ENCODE measurements around the gene PGBD1. TPM values are rescaled to one million over a fixed set of nuclear protein-coding genes. Genes with fewer than 3 reads are reported as not detected.

PGBD1 gene
- total and polyA plus RNA-seq, 10 donors: 1.6 to 7.8 (median 3.4) TPM

GRCh38 chr6:28351493-28351925, 70.1 kb downstream of the PGBD1 start:
- peak overlapping the region in 1 of 8 donors; percentile 84 for H3K4me3 ChIP-seq
- TF ChIP-seq POLR2A (IDR thresholded peaks at IDR 0.05): no peak
- TF ChIP-seq, protein P1, sequence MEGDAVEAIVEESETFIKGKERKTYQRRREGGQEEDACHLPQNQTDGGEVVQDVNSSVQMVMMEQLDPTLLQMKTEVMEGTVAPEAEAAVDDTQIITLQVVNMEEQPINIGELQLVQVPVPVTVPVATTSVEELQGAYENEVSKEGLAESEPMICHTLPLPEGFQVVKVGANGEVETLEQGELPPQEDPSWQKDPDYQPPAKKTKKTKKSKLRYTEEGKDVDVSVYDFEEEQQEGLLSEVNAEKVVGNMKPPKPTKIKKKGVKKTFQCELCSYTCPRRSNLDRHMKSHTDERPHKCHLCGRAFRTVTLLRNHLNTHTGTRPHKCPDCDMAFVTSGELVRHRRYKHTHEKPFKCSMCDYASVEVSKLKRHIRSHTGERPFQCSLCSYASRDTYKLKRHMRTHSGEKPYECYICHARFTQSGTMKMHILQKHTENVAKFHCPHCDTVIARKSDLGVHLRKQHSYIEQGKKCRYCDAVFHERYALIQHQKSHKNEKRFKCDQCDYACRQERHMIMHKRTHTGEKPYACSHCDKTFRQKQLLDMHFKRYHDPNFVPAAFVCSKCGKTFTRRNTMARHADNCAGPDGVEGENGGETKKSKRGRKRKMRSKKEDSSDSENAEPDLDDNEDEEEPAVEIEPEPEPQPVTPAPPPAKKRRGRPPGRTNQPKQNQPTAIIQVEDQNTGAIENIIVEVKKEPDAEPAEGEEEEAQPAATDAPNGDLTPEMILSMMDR (IDR thresholded peaks at IDR 0.05 in 8 of 11, conservative IDR thresholded peaks at IDR 0.05 in 3 of 11): no peak
- no peak for TF ChIP-seq POLR2AphosphoS5 (IDR thresholded peaks at IDR 0.05)
- H3K9me3 ChIP-seq: no peaks in the 10 kb centered on the region
- WGBS, 5 donors: 70 to 85% (median 75%) methylated on average over 2 of the region's 2 CpGs
- peaks cover 0 to 1% (median 0%) of the 10 kb centered on the region in 7 donors for H3K27me3 ChIP-seq (replicated peaks in 1 of 7)
- no peaks in the 10 kb centered on the region for H3K36me3 ChIP-seq
- peaks cover 22 to 57% (median 36%) of the 10 kb centered on the region in 6 donors for H3K4me1 ChIP-seq
- intact Hi-C loops (cut with DNase I; ENCODE audit: low total_unique reads): loop anchor here (10.0 kb wide), 1 partner anchor 217 kb away; no protein-coding TSS in a partner anchor
- DNase-seq: no peak
- H3K27ac ChIP-seq: no peak overlapping the region

Small RNA genes lying within 50 kb of the gene (small RNA-seq; reads per million reads assigned to genes)
- gene AL021997.1 (0 reads per million in 4 donors), gene AL021997.2 (0 to 0.21 (median 0) reads per million in 4 donors)

Other genes with a start within 250 kb of the PGBD1 start
- gene ZNF165, start 201.0 kb upstream of the PGBD1 start, total RNA-seq: 1 to 10 TPM in 4 of 7 donors, under 1 TPM in 3; 0.60 to 2.0 (median 1.0) TPM
- 1 to 10 TPM in 2 of 3 donors, under 1 TPM in 1; 0.77 to 1.9 (median 1.3) TPM for gene ZNF165, start 201.0 kb upstream of the PGBD1 start, polyA plus RNA-seq
- 10 to 100 TPM in 2 of 7 donors, 1 to 10 TPM in 5; 6.2 to 11.7 (median 8.4) TPM for gene ZSCAN16, start 157.0 kb upstream of the PGBD1 start, total RNA-seq
- 10 to 100 TPM in 1 of 3 donors, 1 to 10 TPM in 2; 8.6 to 11.1 (median 8.8) TPM for gene ZSCAN16, start 157.0 kb upstream of the PGBD1 start, polyA plus RNA-seq
- gene ZKSCAN8, start 139.7 kb upstream of the PGBD1 start, total RNA-seq: 10 to 100 TPM; 22.2 to 33.0 (median 28.6) TPM
- gene ZKSCAN8, start 139.7 kb upstream of the PGBD1 start, polyA plus RNA-seq: 1 to 10 TPM; 3.1 to 4.4 (median 3.4) TPM
- 10 to 100 TPM; 11.2 to 25.7 (median 15.4) TPM for gene ZSCAN9, start 56.3 kb upstream of the PGBD1 start, total RNA-seq
- gene ZSCAN9, start 56.3 kb upstream of the PGBD1 start, polyA plus RNA-seq: 10 to 100 TPM in 2 of 3 donors, 1 to 10 TPM in 1; 6.9 to 13.8 (median 10.2) TPM
- gene ZKSCAN4, start 29.3 kb upstream of the PGBD1 start, total RNA-seq: 10 to 100 TPM in 6 of 7 donors, 1 to 10 TPM in 1; 8.5 to 13.7 (median 12.5) TPM
- 1 to 10 TPM; 5.2 to 8.0 (median 6.8) TPM for gene ZKSCAN4, start 29.3 kb upstream of the PGBD1 start, polyA plus RNA-seq
- gene NKAPL, start 22.3 kb upstream of the PGBD1 start, total RNA-seq: 1 to 10 TPM in 4 of 7 donors, under 1 TPM in 3; 0.64 to 3.1 (median 1.4) TPM
- 1 to 10 TPM; 1.2 to 1.7 (median 1.4) TPM for gene NKAPL, start 22.3 kb upstream of the PGBD1 start, polyA plus RNA-seq
- 10 to 100 TPM; 14.4 to 46.3 (median 26.6) TPM for gene ZSCAN26, start 14.4 kb upstream of the PGBD1 start, total RNA-seq
- gene ZSCAN26, start 14.4 kb upstream of the PGBD1 start, polyA plus RNA-seq: 10 to 100 TPM in 2 of 3 donors, 1 to 10 TPM in 1; 9.5 to 12.8 (median 12.4) TPM
- gene ZSCAN31, start 54.6 kb downstream of the PGBD1 start, total RNA-seq: 10 to 100 TPM in 1 of 7 donors, 1 to 10 TPM in 6; 2.8 to 13.7 (median 4.2) TPM
- 1 to 10 TPM; 1.2 to 2.5 (median 1.7) TPM for gene ZSCAN31, start 54.6 kb downstream of the PGBD1 start, polyA plus RNA-seq
- 1 to 10 TPM; 4.9 to 8.4 (median 7.1) TPM for gene ZKSCAN3, start 68.4 kb downstream of the PGBD1 start, total RNA-seq
- 1 to 10 TPM; 1.0 to 2.2 (median 1.6) TPM for gene ZKSCAN3, start 68.4 kb downstream of the PGBD1 start, polyA plus RNA-seq
- 10 to 100 TPM in 1 of 7 donors, 1 to 10 TPM in 6; 6.6 to 10.3 (median 8.8) TPM for gene ZSCAN12, start 118.2 kb downstream of the PGBD1 start, total RNA-seq
- 1 to 10 TPM; 1.8 to 3.1 (median 2.4) TPM for gene ZSCAN12, start 118.2 kb downstream of the PGBD1 start, polyA plus RNA-seq
- 1 to 10 TPM; 1.4 to 4.6 (median 2.5) TPM for gene ZSCAN23, start 161.9 kb downstream of the PGBD1 start, total RNA-seq
- gene ZSCAN23, start 161.9 kb downstream of the PGBD1 start, polyA plus RNA-seq: under 1 TPM in 2 of 3 donors, not detected in 1; 0.14 to 0.32 TPM
- gene GPX6, start 234.2 kb downstream of the PGBD1 start, total RNA-seq: not detected
- gene GPX6, start 234.2 kb downstream of the PGBD1 start, polyA plus RNA-seq: not detected
- not detected for gene GPX5, start 244.3 kb downstream of the PGBD1 start, total RNA-seq
- not detected for gene GPX5, start 244.3 kb downstream of the PGBD1 start, polyA plus RNA-seq